K562 (cell line): ENCODE data around the gene CRKL. TPM values are rescaled to one million over a fixed set of nuclear protein-coding genes. Genes with fewer than 3 reads are reported as not detected.

Source experiments
- CBX2 ChIP-seq: fragments of 200-600 bp; sonication (generic); IDR thresholded peaks from one replicate; pipeline ENCODE4 v1.6.1; 2012; ENCODE audit warnings: mild to moderate bottlenecking, low read length, inconsistent platforms; ENCODE audit not compliant: insufficient read depth, poor library complexity, severe bottlenecking
- CBX8 ChIP-seq: fragments of 200-600 bp; sonication (generic); IDR thresholded peaks from 2 replicates; pipeline ENCODE4 v1.6.1; 2012; ENCODE audit warnings: borderline replicate concordance, mixed run types, low read depth, mild to moderate bottlenecking, moderate library complexity, mixed read lengths, low read length, control low read depth, inconsistent platforms; ENCODE audit not compliant: poor library complexity, severe bottlenecking; ENCODE audit errors: extremely low read depth
- CEBPB ChIP-seq: fragments of 450-650 bp; IDR thresholded peaks from 2 replicates; pipeline ENCODE4 v1.6.1; 2016; ENCODE audit warnings: missing genetic modification characterization, missing compliant biosample characterization
- CEBPG ChIP-seq, 3 experiments: fragments of 200-800 bp in 1 of 3; sonication (Bioruptor generic) in 1 of 3; sonication (generic) in 1 of 3; formaldehyde crosslinking in 1 of 3; IDR thresholded peaks in 2 of 3; conservative IDR thresholded peaks in 1 of 3; 2 replicates each; pipeline versions ENCODE4 v1.6.1 to v1.8.0; 2016 to 2022; ENCODE audit warnings: missing compliant biosample characterization in 2 of 3, missing genetic modification characterization in 2 of 3, mild to moderate bottlenecking in 1 of 3, missing genetic modification reagents in 1 of 3
- NR3C1 ChIP-seq: sonication (generic); formaldehyde crosslinking; IDR thresholded peaks from 2 replicates; pipeline ENCODE4 v1.8.1; 2022; ENCODE audit warnings: missing genetic modification reagents
- POLR2AphosphoS2 ChIP-seq: IDR thresholded peaks from 2 replicates; pipeline ENCODE4 v1.6.1; 2012; ENCODE audit warnings: low read length, improper control_type of control experiment
- STAT5B ChIP-seq: fragments of 250-450 bp; sonication (Bioruptor Pico); IDR thresholded peaks from 2 replicates; pipeline ENCODE4 v1.8.0; 2021; ENCODE audit warnings: mild to moderate bottlenecking, inconsistent platforms
- TCF3 ChIP-seq: sonication (generic); formaldehyde crosslinking; IDR thresholded peaks from 2 replicates; pipeline ENCODE4 v1.4.0; 2020; ENCODE audit warnings: mild to moderate bottlenecking, missing genetic modification reagents
- ZNF699 ChIP-seq: fragments of 250-450 bp; sonication (Bioruptor Pico); IDR thresholded peaks from 2 replicates; pipeline ENCODE4 v1.8.0; 2021; ENCODE audit warnings: mild to moderate bottlenecking, moderate library complexity; ENCODE audit not compliant: insufficient replicate concordance
- ZNF830 ChIP-seq: fragments of 250-450 bp; sonication (Bioruptor Pico); IDR thresholded peaks from 2 replicates; pipeline ENCODE4 v1.5.0; 2021; ENCODE audit warnings: mild to moderate bottlenecking
- polyA plus RNA-seq, 8 experiments: library from polyadenylated mRNA; depleted of rRNA in 4 of 8; stranded (reverse) in 5 of 8; unstranded in 3 of 8; fragments of >200 nt; fragmentation: Nextera tagmentation in 2 of 8; fragmentation: Illumina TruSeq in 1 of 8; extraction: Ambion mirVana in 2 of 8; extraction: Trizol in 1 of 8; gene quantifications; 2 replicates each; pipeline versions ENCODE4 v1.2.1 to v1.2.3, GENCODE V29; 2011 to 2014; ENCODE audit warnings: inconsistent platforms in 1 of 8, missing spikeins in 1 of 8
- total RNA-seq, 7 experiments: library from RNA; depleted of rRNA in 6 of 7; stranded (reverse); fragments of >200 nt in 6 of 7; fragmentation: Illumina TruSeq in 2 of 7; extraction: Trizol in 2 of 7; gene quantifications; 2 replicates each; pipeline versions ENCODE4 v1.2.1 to v1.2.3, GENCODE V29; 2011 to 2021; ENCODE audit warnings: low replicate concordance in 1 of 7
- TF ChIP-seq, protein P1 (sequence below): fragments of 200-800 bp; sonication (Bioruptor generic); IDR thresholded peaks from 2 replicates; pipeline ENCODE4 v1.6.1; 2017; ENCODE audit warnings: missing genetic modification characterization, missing compliant biosample characterization
- TF ChIP-seq, protein P2 (sequence below), 3 experiments: IDR thresholded peaks in 2 of 3; conservative IDR thresholded peaks in 1 of 3; 2 replicates each; pipeline ENCODE4 v1.5.1; 2011 to 2012; ENCODE audit warnings: low read length in 3 of 3, mild to moderate bottlenecking in 3 of 3, control low read depth in 2 of 3, improper control_type of control experiment in 1 of 3, inconsistent platforms in 1 of 3, low read depth in 1 of 3, mixed read lengths in 1 of 3, moderate library complexity in 1 of 3; ENCODE audit not compliant: insufficient read depth in 2 of 3
- TF ChIP-seq, protein P3 (sequence below): fragments of 450-650 bp; IDR thresholded peaks from 2 replicates; pipeline ENCODE4 v1.6.1; 2016; ENCODE audit warnings: low read depth

CRKL gene
- total and polyA plus RNA-seq, 9 of the 15 experiments (the other 6 are each of a cell fraction or from before 2014, with no cell fraction given) = 100 to 263 (median 124) TPM

DNA sequence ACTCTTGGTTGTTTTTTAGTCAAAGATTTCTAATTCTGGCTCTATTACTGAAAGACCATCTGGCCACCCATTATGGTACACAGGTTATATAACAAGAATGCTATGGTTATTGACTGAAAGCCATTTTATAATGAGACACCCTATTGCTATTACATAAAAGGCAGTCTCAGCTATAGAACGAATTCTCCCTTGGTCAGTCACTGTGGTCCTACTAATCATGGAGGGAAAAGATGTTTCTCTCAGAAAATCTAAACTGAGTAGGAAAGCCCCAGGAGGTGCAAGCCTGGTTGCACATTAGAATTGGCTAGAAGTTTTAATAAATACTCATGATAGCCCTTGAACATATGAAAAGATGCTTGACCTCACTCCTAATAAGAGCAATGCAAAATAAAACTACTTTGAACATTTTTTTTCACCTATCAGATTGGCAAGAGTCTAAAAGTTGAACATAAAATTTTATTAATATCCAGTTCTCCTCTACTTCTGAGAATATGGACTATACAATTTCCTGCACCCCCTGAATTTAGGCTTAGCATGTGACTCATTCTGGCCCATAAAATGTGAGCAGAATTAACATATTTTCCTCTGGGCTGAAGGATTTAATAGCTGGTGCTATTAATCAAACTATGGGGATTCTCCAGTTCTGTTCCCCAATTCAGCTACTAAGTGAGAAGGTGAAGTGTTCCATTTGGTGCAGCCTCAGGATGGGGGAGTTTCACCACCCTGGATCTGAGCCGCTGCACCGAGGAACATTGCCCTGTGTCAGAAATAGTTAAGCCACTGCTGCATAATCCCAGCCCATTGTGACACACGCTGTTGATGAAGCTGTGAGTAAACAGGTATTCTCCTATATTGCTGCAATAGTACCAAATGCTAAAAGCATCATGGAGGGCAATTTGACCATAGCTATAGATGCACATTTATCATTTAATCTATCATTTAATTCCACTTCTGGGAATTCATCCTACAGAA, 11.5 kb upstream of the CRKL start (continued):
- TF ChIP-seq CEBPB (tag) (peak; percentile 67), NR3C1 (no peak), ZNF699 (CRISPR knock-in tag) (peak; percentile 23), ZNF830 (CRISPR knock-in tag) (0 out of 2 replicates have a peak, but pooled peaks have one; percentile 77), CBX2 (peak; percentile 93), STAT5B (CRISPR knock-in tag) (no peak), CBX8 (peak; percentile 88), TCF3 (CRISPR knock-in tag) (0 out of 2 replicates have a peak, but pooled peaks have one; percentile 9), CEBPG (CRISPR knock-in tag; IDR thresholded peaks at IDR 0.05) (no peak), CEBPG (tag; conservative IDR thresholded peaks at IDR 0.05 in 1 of 2, IDR thresholded peaks at IDR 0.05 in 1 of 2) (0 out of 4 replicates have a peak, but pooled peaks of 1 of the 2 experiments have one; percentile 53), POLR2AphosphoS2 (no peak)
- TF ChIP-seq, protein P1, sequence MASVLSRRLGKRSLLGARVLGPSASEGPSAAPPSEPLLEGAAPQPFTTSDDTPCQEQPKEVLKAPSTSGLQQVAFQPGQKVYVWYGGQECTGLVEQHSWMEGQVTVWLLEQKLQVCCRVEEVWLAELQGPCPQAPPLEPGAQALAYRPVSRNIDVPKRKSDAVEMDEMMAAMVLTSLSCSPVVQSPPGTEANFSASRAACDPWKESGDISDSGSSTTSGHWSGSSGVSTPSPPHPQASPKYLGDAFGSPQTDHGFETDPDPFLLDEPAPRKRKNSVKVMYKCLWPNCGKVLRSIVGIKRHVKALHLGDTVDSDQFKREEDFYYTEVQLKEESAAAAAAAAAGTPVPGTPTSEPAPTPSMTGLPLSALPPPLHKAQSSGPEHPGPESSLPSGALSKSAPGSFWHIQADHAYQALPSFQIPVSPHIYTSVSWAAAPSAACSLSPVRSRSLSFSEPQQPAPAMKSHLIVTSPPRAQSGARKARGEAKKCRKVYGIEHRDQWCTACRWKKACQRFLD (CRISPR knock-in tag) = 0 out of 2 replicates have a peak, but pooled peaks have one; percentile 5
- TF ChIP-seq, protein P2, sequence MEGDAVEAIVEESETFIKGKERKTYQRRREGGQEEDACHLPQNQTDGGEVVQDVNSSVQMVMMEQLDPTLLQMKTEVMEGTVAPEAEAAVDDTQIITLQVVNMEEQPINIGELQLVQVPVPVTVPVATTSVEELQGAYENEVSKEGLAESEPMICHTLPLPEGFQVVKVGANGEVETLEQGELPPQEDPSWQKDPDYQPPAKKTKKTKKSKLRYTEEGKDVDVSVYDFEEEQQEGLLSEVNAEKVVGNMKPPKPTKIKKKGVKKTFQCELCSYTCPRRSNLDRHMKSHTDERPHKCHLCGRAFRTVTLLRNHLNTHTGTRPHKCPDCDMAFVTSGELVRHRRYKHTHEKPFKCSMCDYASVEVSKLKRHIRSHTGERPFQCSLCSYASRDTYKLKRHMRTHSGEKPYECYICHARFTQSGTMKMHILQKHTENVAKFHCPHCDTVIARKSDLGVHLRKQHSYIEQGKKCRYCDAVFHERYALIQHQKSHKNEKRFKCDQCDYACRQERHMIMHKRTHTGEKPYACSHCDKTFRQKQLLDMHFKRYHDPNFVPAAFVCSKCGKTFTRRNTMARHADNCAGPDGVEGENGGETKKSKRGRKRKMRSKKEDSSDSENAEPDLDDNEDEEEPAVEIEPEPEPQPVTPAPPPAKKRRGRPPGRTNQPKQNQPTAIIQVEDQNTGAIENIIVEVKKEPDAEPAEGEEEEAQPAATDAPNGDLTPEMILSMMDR (IDR thresholded peaks at IDR 0.05 in 2 of 3, conservative IDR thresholded peaks at IDR 0.05 in 1 of 3; ENCODE audit: insufficient read depth in 2 of 3, low read depth in 1 of 3, low read length in 3 of 3) = peak in 1 of 3 experiments; percentile 6; a peak in 1 of 6 replicates
- TF ChIP-seq, protein P3, sequence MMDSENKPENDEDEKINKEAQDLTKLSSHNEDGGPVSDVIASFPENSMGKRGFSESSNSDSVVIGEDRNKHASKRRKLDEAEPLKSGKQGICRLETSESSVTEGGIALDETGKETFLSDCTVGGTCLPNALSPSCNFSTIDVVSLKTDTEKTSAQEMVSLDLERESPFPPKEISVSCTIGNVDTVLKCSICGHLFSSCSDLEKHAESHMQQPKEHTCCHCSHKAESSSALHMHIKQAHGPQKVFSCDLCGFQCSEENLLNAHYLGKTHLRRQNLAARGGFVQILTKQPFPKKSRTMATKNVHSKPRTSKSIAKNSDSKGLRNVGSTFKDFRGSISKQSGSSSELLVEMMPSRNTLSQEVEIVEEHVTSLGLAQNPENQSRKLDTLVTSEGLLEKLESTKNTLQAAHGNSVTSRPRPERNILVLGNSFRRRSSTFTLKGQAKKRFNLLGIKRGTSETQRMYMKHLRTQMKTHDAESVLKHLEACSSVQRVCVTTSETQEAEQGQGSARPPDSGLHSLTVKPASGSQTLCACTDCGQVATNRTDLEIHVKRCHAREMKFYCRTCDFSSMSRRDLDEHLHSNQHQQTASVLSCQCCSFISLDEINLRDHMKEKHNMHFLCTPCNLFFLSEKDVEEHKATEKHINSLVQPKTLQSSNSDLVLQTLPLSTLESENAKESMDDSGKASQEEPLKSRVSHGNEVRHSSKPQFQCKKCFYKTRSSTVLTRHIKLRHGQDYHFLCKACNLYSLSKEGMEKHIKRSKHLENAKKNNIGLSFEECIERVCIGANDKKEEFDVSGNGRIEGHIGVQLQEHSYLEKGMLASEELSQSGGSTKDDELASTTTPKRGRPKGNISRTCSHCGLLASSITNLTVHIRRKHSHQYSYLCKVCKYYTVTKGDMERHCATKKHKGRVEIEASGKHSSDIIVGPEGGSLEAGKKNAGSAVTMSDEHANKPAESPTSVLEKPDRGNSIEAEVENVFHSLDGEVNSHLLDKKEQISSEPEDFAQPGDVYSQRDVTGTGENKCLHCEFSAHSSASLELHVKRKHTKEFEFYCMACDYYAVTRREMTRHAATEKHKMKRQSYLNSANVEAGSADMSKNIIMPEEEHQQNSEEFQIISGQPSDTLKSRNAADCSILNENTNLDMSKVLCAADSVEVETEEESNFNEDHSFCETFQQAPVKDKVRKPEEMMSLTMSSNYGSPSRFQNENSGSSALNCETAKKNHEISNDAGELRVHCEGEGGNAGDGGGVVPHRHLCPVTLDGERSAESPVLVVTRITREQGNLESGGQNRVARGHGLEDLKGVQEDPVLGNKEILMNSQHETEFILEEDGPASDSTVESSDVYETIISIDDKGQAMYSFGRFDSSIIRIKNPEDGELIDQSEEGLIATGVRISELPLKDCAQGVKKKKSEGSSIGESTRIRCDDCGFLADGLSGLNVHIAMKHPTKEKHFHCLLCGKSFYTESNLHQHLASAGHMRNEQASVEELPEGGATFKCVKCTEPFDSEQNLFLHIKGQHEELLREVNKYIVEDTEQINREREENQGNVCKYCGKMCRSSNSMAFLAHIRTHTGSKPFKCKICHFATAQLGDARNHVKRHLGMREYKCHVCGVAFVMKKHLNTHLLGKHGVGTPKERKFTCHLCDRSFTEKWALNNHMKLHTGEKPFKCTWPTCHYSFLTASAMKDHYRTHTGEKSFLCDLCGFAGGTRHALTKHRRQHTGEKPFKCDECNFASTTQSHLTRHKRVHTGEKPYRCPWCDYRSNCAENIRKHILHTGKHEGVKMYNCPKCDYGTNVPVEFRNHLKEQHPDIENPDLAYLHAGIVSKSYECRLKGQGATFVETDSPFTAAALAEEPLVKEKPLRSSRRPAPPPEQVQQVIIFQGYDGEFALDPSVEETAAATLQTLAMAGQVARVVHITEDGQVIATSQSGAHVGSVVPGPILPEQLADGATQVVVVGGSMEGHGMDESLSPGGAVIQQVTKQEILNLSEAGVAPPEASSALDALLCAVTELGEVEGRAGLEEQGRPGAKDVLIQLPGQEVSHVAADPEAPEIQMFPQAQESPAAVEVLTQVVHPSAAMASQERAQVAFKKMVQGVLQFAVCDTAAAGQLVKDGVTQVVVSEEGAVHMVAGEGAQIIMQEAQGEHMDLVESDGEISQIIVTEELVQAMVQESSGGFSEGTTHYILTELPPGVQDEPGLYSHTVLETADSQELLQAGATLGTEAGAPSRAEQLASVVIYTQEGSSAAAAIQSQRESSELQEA = no peak
